ENCODE data around the gene CAMSAP1. TPM values are rescaled to one million over a fixed set of nuclear protein-coding genes. Genes with fewer than 3 reads are reported as not detected.

CAMSAP1 gene
- total and polyA plus RNA-seq, 9 of the 15 experiments (the other 6 are each of a cell fraction or from before 2014, with no cell fraction given) = 1.5 to 28.8 (median 14.3) TPM

DNA sequence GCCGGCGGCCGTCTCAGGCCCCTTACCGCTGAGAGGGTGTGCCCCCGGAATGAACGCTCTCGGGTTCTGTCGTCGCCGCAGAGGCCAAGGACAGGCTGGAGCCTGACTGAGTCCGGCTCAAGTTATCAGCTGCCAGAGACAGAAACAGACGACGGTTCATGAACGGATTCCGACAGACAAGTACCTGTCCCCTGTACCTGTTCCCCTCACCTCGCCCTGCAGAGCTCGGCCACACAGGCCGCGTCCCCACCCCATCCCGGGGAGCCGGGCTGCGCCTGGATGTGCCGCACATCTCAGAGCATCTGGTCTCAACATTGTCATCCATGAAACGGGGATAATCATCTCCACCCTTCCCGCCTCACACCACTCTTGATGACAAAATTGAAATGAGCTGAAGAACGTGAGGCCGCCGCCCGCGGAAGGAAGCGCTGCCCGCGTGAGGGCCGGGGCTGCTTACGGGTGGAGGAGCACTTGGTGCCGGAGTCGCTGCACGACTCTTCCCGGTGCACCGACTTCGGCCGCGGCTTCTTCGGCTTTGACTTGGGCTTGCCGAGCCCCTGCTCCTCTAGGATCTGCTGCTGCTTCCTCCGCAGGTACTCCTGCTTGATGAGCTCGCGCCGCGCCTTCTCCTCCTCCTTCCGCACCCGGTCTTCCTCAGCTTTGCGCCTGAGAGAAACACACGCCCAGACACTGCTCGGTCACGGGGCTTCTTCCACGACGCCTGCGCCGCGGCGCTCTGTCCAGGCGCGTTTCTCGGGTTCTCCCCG lies 89.2 kb downstream of the CAMSAP1 start (continued):
- TF ChIP-seq, protein P1, sequence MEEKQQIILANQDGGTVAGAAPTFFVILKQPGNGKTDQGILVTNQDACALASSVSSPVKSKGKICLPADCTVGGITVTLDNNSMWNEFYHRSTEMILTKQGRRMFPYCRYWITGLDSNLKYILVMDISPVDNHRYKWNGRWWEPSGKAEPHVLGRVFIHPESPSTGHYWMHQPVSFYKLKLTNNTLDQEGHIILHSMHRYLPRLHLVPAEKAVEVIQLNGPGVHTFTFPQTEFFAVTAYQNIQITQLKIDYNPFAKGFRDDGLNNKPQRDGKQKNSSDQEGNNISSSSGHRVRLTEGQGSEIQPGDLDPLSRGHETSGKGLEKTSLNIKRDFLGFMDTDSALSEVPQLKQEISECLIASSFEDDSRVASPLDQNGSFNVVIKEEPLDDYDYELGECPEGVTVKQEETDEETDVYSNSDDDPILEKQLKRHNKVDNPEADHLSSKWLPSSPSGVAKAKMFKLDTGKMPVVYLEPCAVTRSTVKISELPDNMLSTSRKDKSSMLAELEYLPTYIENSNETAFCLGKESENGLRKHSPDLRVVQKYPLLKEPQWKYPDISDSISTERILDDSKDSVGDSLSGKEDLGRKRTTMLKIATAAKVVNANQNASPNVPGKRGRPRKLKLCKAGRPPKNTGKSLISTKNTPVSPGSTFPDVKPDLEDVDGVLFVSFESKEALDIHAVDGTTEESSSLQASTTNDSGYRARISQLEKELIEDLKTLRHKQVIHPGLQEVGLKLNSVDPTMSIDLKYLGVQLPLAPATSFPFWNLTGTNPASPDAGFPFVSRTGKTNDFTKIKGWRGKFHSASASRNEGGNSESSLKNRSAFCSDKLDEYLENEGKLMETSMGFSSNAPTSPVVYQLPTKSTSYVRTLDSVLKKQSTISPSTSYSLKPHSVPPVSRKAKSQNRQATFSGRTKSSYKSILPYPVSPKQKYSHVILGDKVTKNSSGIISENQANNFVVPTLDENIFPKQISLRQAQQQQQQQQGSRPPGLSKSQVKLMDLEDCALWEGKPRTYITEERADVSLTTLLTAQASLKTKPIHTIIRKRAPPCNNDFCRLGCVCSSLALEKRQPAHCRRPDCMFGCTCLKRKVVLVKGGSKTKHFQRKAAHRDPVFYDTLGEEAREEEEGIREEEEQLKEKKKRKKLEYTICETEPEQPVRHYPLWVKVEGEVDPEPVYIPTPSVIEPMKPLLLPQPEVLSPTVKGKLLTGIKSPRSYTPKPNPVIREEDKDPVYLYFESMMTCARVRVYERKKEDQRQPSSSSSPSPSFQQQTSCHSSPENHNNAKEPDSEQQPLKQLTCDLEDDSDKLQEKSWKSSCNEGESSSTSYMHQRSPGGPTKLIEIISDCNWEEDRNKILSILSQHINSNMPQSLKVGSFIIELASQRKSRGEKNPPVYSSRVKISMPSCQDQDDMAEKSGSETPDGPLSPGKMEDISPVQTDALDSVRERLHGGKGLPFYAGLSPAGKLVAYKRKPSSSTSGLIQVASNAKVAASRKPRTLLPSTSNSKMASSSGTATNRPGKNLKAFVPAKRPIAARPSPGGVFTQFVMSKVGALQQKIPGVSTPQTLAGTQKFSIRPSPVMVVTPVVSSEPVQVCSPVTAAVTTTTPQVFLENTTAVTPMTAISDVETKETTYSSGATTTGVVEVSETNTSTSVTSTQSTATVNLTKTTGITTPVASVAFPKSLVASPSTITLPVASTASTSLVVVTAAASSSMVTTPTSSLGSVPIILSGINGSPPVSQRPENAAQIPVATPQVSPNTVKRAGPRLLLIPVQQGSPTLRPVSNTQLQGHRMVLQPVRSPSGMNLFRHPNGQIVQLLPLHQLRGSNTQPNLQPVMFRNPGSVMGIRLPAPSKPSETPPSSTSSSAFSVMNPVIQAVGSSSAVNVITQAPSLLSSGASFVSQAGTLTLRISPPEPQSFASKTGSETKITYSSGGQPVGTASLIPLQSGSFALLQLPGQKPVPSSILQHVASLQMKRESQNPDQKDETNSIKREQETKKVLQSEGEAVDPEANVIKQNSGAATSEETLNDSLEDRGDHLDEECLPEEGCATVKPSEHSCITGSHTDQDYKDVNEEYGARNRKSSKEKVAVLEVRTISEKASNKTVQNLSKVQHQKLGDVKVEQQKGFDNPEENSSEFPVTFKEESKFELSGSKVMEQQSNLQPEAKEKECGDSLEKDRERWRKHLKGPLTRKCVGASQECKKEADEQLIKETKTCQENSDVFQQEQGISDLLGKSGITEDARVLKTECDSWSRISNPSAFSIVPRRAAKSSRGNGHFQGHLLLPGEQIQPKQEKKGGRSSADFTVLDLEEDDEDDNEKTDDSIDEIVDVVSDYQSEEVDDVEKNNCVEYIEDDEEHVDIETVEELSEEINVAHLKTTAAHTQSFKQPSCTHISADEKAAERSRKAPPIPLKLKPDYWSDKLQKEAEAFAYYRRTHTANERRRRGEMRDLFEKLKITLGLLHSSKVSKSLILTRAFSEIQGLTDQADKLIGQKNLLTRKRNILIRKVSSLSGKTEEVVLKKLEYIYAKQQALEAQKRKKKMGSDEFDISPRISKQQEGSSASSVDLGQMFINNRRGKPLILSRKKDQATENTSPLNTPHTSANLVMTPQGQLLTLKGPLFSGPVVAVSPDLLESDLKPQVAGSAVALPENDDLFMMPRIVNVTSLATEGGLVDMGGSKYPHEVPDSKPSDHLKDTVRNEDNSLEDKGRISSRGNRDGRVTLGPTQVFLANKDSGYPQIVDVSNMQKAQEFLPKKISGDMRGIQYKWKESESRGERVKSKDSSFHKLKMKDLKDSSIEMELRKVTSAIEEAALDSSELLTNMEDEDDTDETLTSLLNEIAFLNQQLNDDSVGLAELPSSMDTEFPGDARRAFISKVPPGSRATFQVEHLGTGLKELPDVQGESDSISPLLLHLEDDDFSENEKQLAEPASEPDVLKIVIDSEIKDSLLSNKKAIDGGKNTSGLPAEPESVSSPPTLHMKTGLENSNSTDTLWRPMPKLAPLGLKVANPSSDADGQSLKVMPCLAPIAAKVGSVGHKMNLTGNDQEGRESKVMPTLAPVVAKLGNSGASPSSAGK (IDR thresholded peaks at IDR 0.05) = no peak
- TF ChIP-seq USF1 (CRISPR knock-in tag; IDR thresholded peaks at IDR 0.05) = no peak
- no peak for TF ChIP-seq ZFP30 (CRISPR knock-in tag; IDR thresholded peaks at IDR 0.05; ENCODE audit: borderline replicate concordance)
